Spleen (tissue), 11 donors: Measurements from ENCODE around the gene BCAR3. TPM values are rescaled to one million over a fixed set of nuclear protein-coding genes. Genes with fewer than 3 reads are reported as not detected.

Experiments used
- DNase-seq: peaks from one replicate; pipeline ENCODE4 v3.0.0-alpha.2; 2020
- H3K27ac ChIP-seq, 8 donors: fragments of 200-600 bp; sonication (generic) in 7 of 8; 1 replicate in 4 of 8; 2 replicates in 4 of 8; pipeline versions ENCODE4 v1.5.0 to v1.8.0; 2016 to 2021; ENCODE audit warnings: inconsistent platforms in 4 of 8, mild to moderate bottlenecking in 4 of 8, moderate library complexity in 1 of 8
- H3K27me3 ChIP-seq, 7 donors: fragments of 200-600 bp; sonication (generic) in 6 of 7; replicated peaks in 1 of 7; 1 replicate in 4 of 7; 2 replicates in 3 of 7; pipeline versions ENCODE4 v1.5.0 to v1.8.0; 2016 to 2021; ENCODE audit warnings: inconsistent platforms in 3 of 7, mild to moderate bottlenecking in 1 of 7
- H3K36me3 ChIP-seq, 6 donors: fragments of 200-600 bp; sonication (generic) in 5 of 6; 1 replicate in 4 of 6; 2 replicates in 2 of 6; pipeline versions ENCODE4 v1.5.0 to v1.8.0; 2016 to 2021; ENCODE audit warnings: inconsistent platforms in 2 of 6
- H3K4me1 ChIP-seq, 6 donors: fragments of 200-600 bp; sonication (generic) in 5 of 6; 1 replicate in 3 of 6; 2 replicates in 3 of 6; pipeline versions ENCODE4 v1.5.0 to v1.8.0; 2016 to 2021; ENCODE audit warnings: inconsistent platforms in 3 of 6
- H3K4me3 ChIP-seq, 8 donors: fragments of 200-600 bp; sonication (generic) in 7 of 8; 1 replicate in 4 of 8; 2 replicates in 4 of 8; pipeline versions ENCODE4 v1.5.0 to v1.8.0; 2016 to 2021; ENCODE audit warnings: inconsistent platforms in 4 of 8, mild to moderate bottlenecking in 4 of 8, moderate library complexity in 2 of 8
- H3K9me3 ChIP-seq, 8 donors: fragments of 200-600 bp; sonication (generic) in 7 of 8; 1 replicate in 4 of 8; 2 replicates in 4 of 8; pipeline versions ENCODE4 v1.5.0 to v1.8.0; 2016 to 2021; ENCODE audit warnings: inconsistent platforms in 4 of 8
- CTCF ChIP-seq, 11 experiments: fragments of 200-600 bp in 7 of 11; fragments of 450-650 bp in 4 of 11; sonication (generic) in 4 of 11; IDR thresholded peaks in 8 of 11; conservative IDR thresholded peaks in 3 of 11; 1 replicate in 7 of 11; 2 replicates in 4 of 11; pipeline versions ENCODE4 v1.4.0 to v1.8.0; 2016 to 2021; ENCODE audit warnings: antibody characterized with exemption in 11 of 11, inconsistent platforms in 4 of 11, mild to moderate bottlenecking in 1 of 11
- POLR2A ChIP-seq, 3 donors: fragments of 450-650 bp; IDR thresholded peaks; one replicate each; pipeline ENCODE4 v1.5.1; 2017; ENCODE audit warnings: antibody characterized with exemption in 3 of 3, mild to moderate bottlenecking in 1 of 3
- POLR2AphosphoS5 ChIP-seq, 3 donors: sonication (generic); formaldehyde crosslinking; IDR thresholded peaks; one replicate each; pipeline ENCODE4 v1.5.1; 2017; ENCODE audit warnings: antibody characterized with exemption in 3 of 3
- WGBS, 5 donors: extraction: QIAGEN DNeasy Blood & Tissue Kit in 3 of 5; methylation state at CpG; one replicate each; pipeline versions ENCODE4 v1.1.5 to v1.1.7; 2013 to 2018; 5-methylcytosine and 5-hydroxymethylcytosine counted together
- intact Hi-C: fragments of 100-400 bp; cut with DNase I; formaldehyde crosslinking; loops from one replicate; pipeline ENCODE4 v1.15.0; 2023; ENCODE audit warnings: low total_unique reads
- polyA plus RNA-seq, 3 donors: library from polyadenylated mRNA; stranded (reverse); fragments of 200-250 nt; gene quantifications; one replicate each; pipeline ENCODE4 v1.2.1, GENCODE V29; 2013
- total RNA-seq, 7 donors: library from RNA; depleted of rRNA in 3 of 7; stranded (reverse); fragments of >200 nt in 3 of 7; fragmentation: NEBNext Ultra II Directional in 4 of 7; extraction: Animal tissue kit (Norgen Biotek cat#: 25700) in 4 of 7; gene quantifications; one replicate each; pipeline versions ENCODE4 v1.1.0 to v1.2.1, GENCODE V29; 2016 to 2021
- donor health status: healthy with polysubstance abuse.
- donor health status: DM: no; HTN: no; CAD: no; lungs with moderate emphysema.
- donor health status: DM: no; HTN: no; CAD: no.
- donor health status: Bipolar disorder and iron deficiency.
- donor health status: healthy.
- donor health status: DM: no; HTN: no; CAD: no.
- donor health status: DM: yes; HTN: yes; CAD: no.

The BCAR3 gene
- total and polyA plus RNA-seq, 10 donors: 3.5 to 18.0 (median 11.8) TPM

- WGBS, 5 donors: 84 to 99% (median 97%) methylated on average over 2 of the region's 2 CpGs
- Histone ChIP-seq H3K36me3 (peaks cover 0 to 13% (median 0%) of the 10 kb centered on the region in 6 donors), H3K27ac (peak overlapping the region in 3 of 8 donors; percentile 47 to 63 (median 60)), H3K4me3 (no peak overlapping the region), H3K9me3 (no peaks in the 10 kb centered on the region), H3K4me1 (peaks cover 21 to 66% (median 45%) of the 10 kb centered on the region in 6 donors), H3K27me3 (no peaks in the 10 kb centered on the region)
- TF ChIP-seq POLR2A (IDR thresholded peaks at IDR 0.05): no peak
- TF ChIP-seq POLR2AphosphoS5 (IDR thresholded peaks at IDR 0.05): no peak
- TF ChIP-seq CTCF (IDR thresholded peaks at IDR 0.05 in 8 of 11, conservative IDR thresholded peaks at IDR 0.05 in 3 of 11): no peak
- intact Hi-C loops: no loop called here
- no peak for DNase-seq
Measured at GRCh38 chr1:93673163-93673829, 8.3 kb downstream of the BCAR3 start.

- Histone ChIP-seq H3K27me3 (no peaks in the 10 kb centered on the region), H3K27ac (peak overlapping the region in 5 of 8 donors; percentile 11 to 63 (median 47)), H3K4me3 (no peak overlapping the region), H3K36me3 (peaks cover 0 to 13% (median 0%) of the 10 kb centered on the region in 6 donors), H3K4me1 (peaks cover 21 to 66% (median 45%) of the 10 kb centered on the region in 6 donors), H3K9me3 (no peaks in the 10 kb centered on the region)
- 79 to 90% (median 81%) methylated on average over 5 of the region's 5 CpGs for WGBS, 5 donors
- TF ChIP-seq POLR2A (IDR thresholded peaks at IDR 0.05) (no peak), POLR2AphosphoS5 (IDR thresholded peaks at IDR 0.05) (no peak), CTCF (IDR thresholded peaks at IDR 0.05 in 8 of 11, conservative IDR thresholded peaks at IDR 0.05 in 3 of 11) (no peak)
- intact Hi-C loops: no loop called here
- no peak for DNase-seq
Measured at GRCh38 chr1:93672477-93673162, 9.0 kb downstream of the BCAR3 start.

GRCh38 chr1:93672069-93672468, 9.6 kb downstream of the BCAR3 start:
- intact Hi-C loops: no loop called here
- H3K27me3 ChIP-seq: no peaks in the 10 kb centered on the region
- no peak for TF ChIP-seq POLR2A (IDR thresholded peaks at IDR 0.05)
- TF ChIP-seq POLR2AphosphoS5 (IDR thresholded peaks at IDR 0.05): peak in 1 of 3 donors; percentile 15
- H3K36me3 ChIP-seq: peaks cover 0 to 13% (median 0%) of the 10 kb centered on the region in 6 donors
- peaks cover 21 to 66% (median 48%) of the 10 kb centered on the region in 6 donors for H3K4me1 ChIP-seq
- DNase-seq: no peak
- WGBS, 5 donors: 30 to 73% (median 40%) methylated on average over 1 of the region's 1 CpG
- no peaks in the 10 kb centered on the region for H3K9me3 ChIP-seq
- H3K27ac ChIP-seq: peak overlapping the region in 5 of 8 donors; percentile 11 to 63 (median 47)
- no peak overlapping the region for H3K4me3 ChIP-seq

- Histone ChIP-seq H3K36me3 (peaks cover 0 to 13% (median 0%) of the 10 kb centered on the region in 6 donors), H3K4me3 (no peak overlapping the region), H3K4me1 (peaks cover 21 to 66% (median 49%) of the 10 kb centered on the region in 6 donors), H3K27me3 (no peaks in the 10 kb centered on the region), H3K9me3 (no peaks in the 10 kb centered on the region), H3K27ac (peak overlapping the region in 2 of 8 donors; percentile 11 to 60)
- TF ChIP-seq POLR2A (IDR thresholded peaks at IDR 0.05) (no peak), POLR2AphosphoS5 (IDR thresholded peaks at IDR 0.05) (no peak), CTCF (IDR thresholded peaks at IDR 0.05 in 8 of 11, conservative IDR thresholded peaks at IDR 0.05 in 3 of 11) (no peak)
- DNase-seq: no peak
- intact Hi-C loops: no loop called here
- WGBS, 5 donors: 93 to 97% (median 96%) methylated on average over 11 of the region's 11 CpGs
Measured at GRCh38 chr1:93671099-93671621, 10.5 kb downstream of the BCAR3 start.
